Psoas muscle (tissue), 8 donors: ENCODE results near the gene PTPRR. TPM values are rescaled to one million over a fixed set of nuclear protein-coding genes. Genes with fewer than 3 reads are reported as not detected.

Experiments used
- ATAC-seq, 4 donors: fragments of 200-7000 bp; cut with Tn5 transposase; one replicate each; pipeline ENCODE4 v1.9.1; 2020; ENCODE audit warnings: moderate library complexity in 3 of 4, mild to moderate bottlenecking in 2 of 4
- DNase-seq, 2 donors: peaks; one replicate each; pipeline ENCODE4 v3.0.0-alpha.2; 2020
- H3K27ac ChIP-seq: fragments of 200-600 bp; one replicate; pipeline ENCODE4 v1.8.0; 2022
- H3K27me3 ChIP-seq, 3 donors: fragments of 200-600 bp in 1 of 3; one replicate each; pipeline versions ENCODE4 v1.6.1 to v1.8.0; 2013 to 2022; ENCODE audit warnings: low read length in 2 of 3, mild to moderate bottlenecking in 2 of 3, moderate library complexity in 1 of 3; ENCODE audit not compliant: insufficient read depth in 3 of 3
- H3K36me3 ChIP-seq, 2 donors: fragments of 200-600 bp in 1 of 2; one replicate each; pipeline versions ENCODE4 v1.6.1 to v1.8.0; 2013 to 2022; ENCODE audit warnings: low read depth in 1 of 2, mild to moderate bottlenecking in 1 of 2, moderate library complexity in 1 of 2; ENCODE audit not compliant: insufficient read depth in 1 of 2
- H3K4me1 ChIP-seq: fragments of 200-600 bp; one replicate; pipeline ENCODE4 v1.8.0; 2022
- H3K4me3 ChIP-seq: fragments of 200-600 bp; one replicate; pipeline ENCODE4 v1.8.0; 2022; ENCODE audit warnings: mild to moderate bottlenecking
- H3K9me3 ChIP-seq: fragments of 200-600 bp; one replicate; pipeline ENCODE4 v1.8.0; 2022
- WGBS, 3 donors: extraction: QIAGEN DNeasy Blood & Tissue Kit; methylation state at CpG; one replicate each; pipeline versions ENCODE4 v1.1.6 to v1.1.7; 2013; 5-methylcytosine and 5-hydroxymethylcytosine counted together
- intact Hi-C, 2 donors: fragments of 100-400 bp; cut with DNase I; formaldehyde crosslinking; loops; one replicate each; pipeline versions ENCODE4 v1.11.0 to v1.14.2; 2022
- polyA plus RNA-seq, 3 donors: library from polyadenylated mRNA; stranded (reverse); fragments of 200-250 nt; gene quantifications; one replicate each; pipeline ENCODE4 v1.2.3, GENCODE V29; 2013
- total RNA-seq, 4 donors: library from RNA; stranded (reverse); fragmentation: NEBNext Ultra II Directional in 2 of 4; extraction: Animal tissue kit (Norgen Biotek cat#: 25700) in 2 of 4; gene quantifications; one replicate each; pipeline versions ENCODE4 v1.2.1 to v1.2.4, GENCODE V29; 2021 to 2023
- TF ChIP-seq, protein P1 (sequence below): fragments of 200-600 bp; IDR thresholded peaks from one replicate; pipeline ENCODE4 v1.8.0; 2022; ENCODE audit warnings: antibody characterized with exemption
- donor health status: healthy with polysubstance abuse.
- donor health status: DM: no; HTN: no; CAD: no; lungs with moderate emphysema.
- donor health status: Bipolar disorder and iron deficiency.
- donor health status: healthy.
- donor health status: DM: yes; HTN: yes; CAD: no.
- donor health status: DM: no; HTN: no; CAD: no.
- donor health status: DM: no; HTN: no; CAD: no.
- donor health status: DM: yes; HTN: yes; CAD: no.

Gene PTPRR
- total and polyA plus RNA-seq, 7 donors, result 0.08 to 0.35 (median 0.24) TPM

DNA sequence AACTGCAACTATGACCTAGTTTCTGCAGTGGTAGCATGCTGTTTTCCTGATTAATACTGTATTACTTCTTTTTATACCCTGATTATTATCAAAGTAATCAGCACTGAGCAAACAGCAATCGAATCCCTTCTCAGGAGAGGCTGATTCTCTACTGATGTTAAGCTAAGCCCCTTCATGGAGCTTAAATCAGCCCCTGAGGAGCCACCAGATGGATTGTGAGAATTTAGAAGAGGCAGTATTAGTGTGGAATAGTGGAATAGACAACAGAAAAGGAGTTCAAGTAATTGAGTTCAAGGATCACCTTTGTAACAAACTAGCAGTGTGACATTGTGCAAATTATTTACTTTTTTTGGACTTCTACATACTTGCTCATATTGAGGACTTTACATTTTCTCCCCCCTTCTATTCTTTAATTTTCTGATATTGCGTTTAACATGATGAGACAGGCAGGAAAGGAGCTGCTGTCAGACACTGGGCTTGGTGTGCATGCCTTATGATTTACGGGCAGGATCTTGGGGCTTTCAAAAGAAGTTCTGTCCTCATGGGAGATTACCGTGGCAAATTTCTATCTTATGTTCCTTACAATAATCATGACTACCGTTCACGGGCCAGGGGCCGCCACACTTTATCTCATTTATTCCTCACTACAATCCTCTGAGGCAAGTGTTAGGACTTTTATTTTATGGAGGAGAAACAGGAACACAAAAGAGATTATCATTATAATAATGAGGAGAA, 68.0 kb downstream of the PTPRR start:
- DNase-seq (no peak), ATAC-seq (no peak)
- 44 to 48% (median 46%) methylated on average over 7 of the region's 7 CpGs for WGBS, 3 donors
- H3K4me3 ChIP-seq, result no peak overlapping the region
- intact Hi-C loops, result no loop called here
- TF ChIP-seq, protein P1, sequence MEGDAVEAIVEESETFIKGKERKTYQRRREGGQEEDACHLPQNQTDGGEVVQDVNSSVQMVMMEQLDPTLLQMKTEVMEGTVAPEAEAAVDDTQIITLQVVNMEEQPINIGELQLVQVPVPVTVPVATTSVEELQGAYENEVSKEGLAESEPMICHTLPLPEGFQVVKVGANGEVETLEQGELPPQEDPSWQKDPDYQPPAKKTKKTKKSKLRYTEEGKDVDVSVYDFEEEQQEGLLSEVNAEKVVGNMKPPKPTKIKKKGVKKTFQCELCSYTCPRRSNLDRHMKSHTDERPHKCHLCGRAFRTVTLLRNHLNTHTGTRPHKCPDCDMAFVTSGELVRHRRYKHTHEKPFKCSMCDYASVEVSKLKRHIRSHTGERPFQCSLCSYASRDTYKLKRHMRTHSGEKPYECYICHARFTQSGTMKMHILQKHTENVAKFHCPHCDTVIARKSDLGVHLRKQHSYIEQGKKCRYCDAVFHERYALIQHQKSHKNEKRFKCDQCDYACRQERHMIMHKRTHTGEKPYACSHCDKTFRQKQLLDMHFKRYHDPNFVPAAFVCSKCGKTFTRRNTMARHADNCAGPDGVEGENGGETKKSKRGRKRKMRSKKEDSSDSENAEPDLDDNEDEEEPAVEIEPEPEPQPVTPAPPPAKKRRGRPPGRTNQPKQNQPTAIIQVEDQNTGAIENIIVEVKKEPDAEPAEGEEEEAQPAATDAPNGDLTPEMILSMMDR, result no peak
- H3K9me3 ChIP-seq, result no peaks in the 10 kb centered on the region
- H3K27ac ChIP-seq, result no peak overlapping the region
- H3K27me3 ChIP-seq, result no peaks in the 10 kb centered on the region
- no peaks in the 10 kb centered on the region for H3K4me1 ChIP-seq
- no peaks in the 10 kb centered on the region for H3K36me3 ChIP-seq

DNA sequence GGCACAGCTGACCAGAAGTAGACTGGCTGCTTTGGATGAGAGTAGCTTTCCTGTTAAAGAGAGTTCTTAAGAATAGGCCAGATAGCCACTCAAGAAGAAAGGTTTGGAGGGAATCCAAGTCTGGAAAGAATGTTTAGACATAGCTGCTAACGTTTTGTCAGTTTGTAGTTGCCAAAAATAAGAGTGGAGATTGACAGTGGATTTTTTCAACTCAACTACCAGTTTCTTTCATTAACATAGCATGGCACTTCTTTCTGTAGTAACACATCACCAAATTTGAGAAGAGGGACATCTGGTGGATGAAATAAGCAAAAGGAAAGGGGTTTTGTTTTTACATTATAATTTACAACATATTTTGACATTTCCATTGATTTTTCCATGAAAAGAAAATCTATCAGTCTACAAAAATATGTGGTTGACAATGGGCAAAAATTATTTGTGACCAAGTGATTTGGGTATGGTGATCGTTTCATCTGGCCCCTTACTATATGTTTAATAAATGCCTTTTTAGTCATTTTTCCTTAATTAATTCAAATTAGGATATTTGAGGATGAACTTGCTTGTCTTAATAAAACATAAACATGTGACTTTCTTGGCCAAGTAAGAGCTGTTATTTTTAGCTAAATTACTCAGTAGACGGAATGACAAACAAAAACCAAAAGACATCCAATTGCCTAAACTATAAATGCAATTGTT, 71.1 kb downstream of the PTPRR start:
- Histone ChIP-seq H3K27me3 (no peaks in the 10 kb centered on the region), H3K36me3 (no peaks in the 10 kb centered on the region), H3K27ac (no peak overlapping the region), H3K4me1 (no peaks in the 10 kb centered on the region), H3K4me3 (no peak overlapping the region), H3K9me3 (no peaks in the 10 kb centered on the region)
- 15 to 30% (median 16%) methylated on average over 3 of the region's 3 CpGs for WGBS, 3 donors
- TF ChIP-seq, protein P1, result peak; percentile 42
- intact Hi-C loops, result loop anchor here in 1 of 2 donors (5.0 to 10.0 kb wide), 2 partner anchors 117 to 975 kb away; no protein-coding TSS in a partner anchor
- ATAC-seq, result no peak
- no peak for DNase-seq

DNA sequence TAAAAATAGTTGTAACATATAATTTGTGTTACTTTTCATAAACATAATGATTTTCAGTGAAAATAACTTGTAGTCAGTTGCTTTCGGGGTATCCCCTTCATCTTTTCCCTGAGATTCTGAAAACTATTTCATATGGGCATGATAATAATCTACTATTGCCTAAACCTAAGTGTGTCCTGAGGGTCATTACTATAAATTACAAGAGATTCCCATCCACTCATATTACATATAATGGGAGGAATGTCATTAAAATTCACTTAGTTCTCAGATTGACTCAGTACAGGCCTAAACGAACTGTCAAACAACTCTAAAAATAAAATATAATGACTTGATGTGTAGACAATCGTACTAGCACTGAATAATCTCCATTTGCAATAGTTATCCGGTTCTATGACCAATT, 72.7 kb downstream of the PTPRR start:
- ATAC-seq (no peak), DNase-seq (no peak)
- Histone ChIP-seq H3K9me3 (no peaks in the 10 kb centered on the region), H3K4me1 (no peaks in the 10 kb centered on the region), H3K36me3 (no peaks in the 10 kb centered on the region), H3K27me3 (no peaks in the 10 kb centered on the region), H3K27ac (no peak overlapping the region), H3K4me3 (no peak overlapping the region)
- WGBS, 3 donors, result 88 to 92% (median 90%) methylated on average over 4 of the region's 4 CpGs
- intact Hi-C loops, result loop anchor here in 1 of 2 donors (5.0 to 10.0 kb wide), 2 partner anchors 116 to 973 kb away; no protein-coding TSS in a partner anchor
- TF ChIP-seq, protein P1, result no peak

DNA sequence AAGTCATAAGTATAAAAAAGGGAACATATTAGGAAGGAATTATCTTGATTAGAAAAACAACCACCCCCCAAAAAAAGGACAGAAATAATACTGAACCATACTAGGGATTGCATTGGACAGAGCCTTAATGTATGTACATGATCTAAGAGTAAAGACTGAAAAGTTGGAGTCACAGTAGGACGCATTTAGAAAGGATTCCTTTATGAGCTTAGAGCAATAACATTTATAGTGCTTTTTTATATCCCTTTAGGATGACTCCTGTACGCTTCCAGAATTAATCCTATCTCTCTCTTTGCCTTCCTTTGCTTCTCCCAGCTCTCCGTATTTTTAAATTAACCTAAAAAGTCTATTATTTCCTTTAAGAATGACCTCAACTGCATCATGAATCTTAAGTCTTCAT, 75.3 kb downstream of the PTPRR start:
- ATAC-seq (no peak), DNase-seq (no peak)
- intact Hi-C loops, result loop anchor here in 1 of 2 donors (5.0 to 10.0 kb wide), 2 partner anchors 113 to 970 kb away; no protein-coding TSS in a partner anchor
- Histone ChIP-seq H3K4me3 (no peak overlapping the region), H3K27me3 (no peaks in the 10 kb centered on the region), H3K27ac (no peak overlapping the region), H3K36me3 (no peaks in the 10 kb centered on the region), H3K4me1 (no peaks in the 10 kb centered on the region), H3K9me3 (no peaks in the 10 kb centered on the region)
- 92 to 96% (median 92%) methylated on average over 3 of the region's 3 CpGs for WGBS, 3 donors
- TF ChIP-seq, protein P1, result no peak
